RWPE2 (cell line): ENCODE results near the gene MYD88.
A peak's percentile ranks its signal among the peaks of the same experiment; 100 is the strongest.

Experiments used
- ATAC-seq: fragments of 200-7000 bp; cut with Tn5 transposase; 3 replicates; pipeline ENCODE4 v1.9.1; 2021; ENCODE audit warnings: low read depth
- DNase-seq: peaks from one replicate; pipeline ENCODE4 v3.0.0-alpha.2; 2020; ENCODE audit warnings: low spot score
- H3K27ac ChIP-seq: fragments of 450-650 bp; 2 replicates; pipeline ENCODE4 v1.5.1; 2017; ENCODE audit warnings: mild to moderate bottlenecking; ENCODE audit not compliant: poor library complexity, severe bottlenecking
- H3K27me3 ChIP-seq: fragments of 250-450 bp; sonication (Bioruptor Pico); 2 replicates; pipeline ENCODE4 v1.5.1; 2021; ENCODE audit warnings: mild to moderate bottlenecking, moderate library complexity; ENCODE audit not compliant: insufficient read depth, poor library complexity, severe bottlenecking
- H3K36me3 ChIP-seq: fragments of 250-450 bp; sonication (Bioruptor Pico); 2 replicates; pipeline ENCODE4 v1.5.1; 2020; ENCODE audit warnings: low read depth, mild to moderate bottlenecking, moderate library complexity
- H3K4me1 ChIP-seq: fragments of 250-450 bp; sonication (Bioruptor Pico); 2 replicates; pipeline ENCODE4 v1.5.1; 2021; ENCODE audit warnings: mild to moderate bottlenecking, moderate library complexity; ENCODE audit not compliant: insufficient read depth, poor library complexity, severe bottlenecking
- H3K4me3 ChIP-seq: fragments of 250-450 bp; sonication (Bioruptor Pico); 2 replicates; pipeline ENCODE4 v1.5.1; 2021; ENCODE audit warnings: mild to moderate bottlenecking, moderate library complexity; ENCODE audit not compliant: severe bottlenecking
- H3K9me3 ChIP-seq: fragments of 250-450 bp; sonication (Bioruptor Pico); 2 replicates; pipeline ENCODE4 v1.5.1; 2021; ENCODE audit warnings: mild to moderate bottlenecking, moderate library complexity; ENCODE audit not compliant: severe bottlenecking
- TF ChIP-seq, protein P1 (sequence below): fragments of 450-650 bp; IDR thresholded peaks from one replicate; pipeline ENCODE4 v1.5.1; 2017; ENCODE audit warnings: mild to moderate bottlenecking, moderate library complexity; ENCODE audit not compliant: poor library complexity, severe bottlenecking

The MYD88 gene

DNA sequence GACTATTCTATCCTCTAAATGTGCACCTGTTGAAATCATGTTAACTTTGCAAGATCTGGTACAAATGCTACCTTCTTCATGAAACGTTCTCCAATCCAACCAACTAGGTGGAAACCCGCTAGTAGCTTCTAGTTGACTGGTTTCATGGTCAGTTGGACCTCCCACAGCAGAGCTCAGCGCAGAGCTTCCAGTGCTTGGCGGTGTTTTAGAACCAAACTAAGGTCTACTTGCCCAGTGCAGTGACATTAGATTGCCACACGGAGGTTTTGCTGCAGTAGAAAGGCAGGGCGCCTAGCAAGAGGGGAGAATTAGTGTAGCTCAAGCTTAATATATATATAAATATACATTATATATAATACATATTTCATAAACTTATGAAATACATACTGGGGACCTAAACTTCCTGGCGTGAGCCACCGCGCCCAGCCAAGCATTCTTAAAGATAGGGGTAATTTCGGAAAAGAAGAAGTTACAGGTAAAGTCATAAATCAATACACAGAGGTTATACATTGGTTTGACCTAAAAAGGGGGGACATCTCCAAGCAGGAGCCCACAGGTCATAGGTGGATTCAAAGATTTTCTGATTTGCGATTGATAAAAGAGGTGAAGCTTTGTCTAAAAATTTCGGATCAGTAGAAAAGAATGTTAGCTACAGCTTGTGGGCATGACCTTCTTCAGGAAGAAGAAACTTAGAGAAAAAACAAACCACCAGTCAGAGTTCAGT lies 24.8 kb downstream of the MYD88 start:
- Histone ChIP-seq H3K27ac (peak overlapping the region; percentile 91), H3K4me1 (peaks cover 18% of the 10 kb centered on the region), H3K36me3 (no peaks in the 10 kb centered on the region), H3K27me3 (no peaks in the 10 kb centered on the region), H3K4me3 (no peak overlapping the region), H3K9me3 (no peaks in the 10 kb centered on the region)
- no peak for ATAC-seq
- TF ChIP-seq, protein P1, sequence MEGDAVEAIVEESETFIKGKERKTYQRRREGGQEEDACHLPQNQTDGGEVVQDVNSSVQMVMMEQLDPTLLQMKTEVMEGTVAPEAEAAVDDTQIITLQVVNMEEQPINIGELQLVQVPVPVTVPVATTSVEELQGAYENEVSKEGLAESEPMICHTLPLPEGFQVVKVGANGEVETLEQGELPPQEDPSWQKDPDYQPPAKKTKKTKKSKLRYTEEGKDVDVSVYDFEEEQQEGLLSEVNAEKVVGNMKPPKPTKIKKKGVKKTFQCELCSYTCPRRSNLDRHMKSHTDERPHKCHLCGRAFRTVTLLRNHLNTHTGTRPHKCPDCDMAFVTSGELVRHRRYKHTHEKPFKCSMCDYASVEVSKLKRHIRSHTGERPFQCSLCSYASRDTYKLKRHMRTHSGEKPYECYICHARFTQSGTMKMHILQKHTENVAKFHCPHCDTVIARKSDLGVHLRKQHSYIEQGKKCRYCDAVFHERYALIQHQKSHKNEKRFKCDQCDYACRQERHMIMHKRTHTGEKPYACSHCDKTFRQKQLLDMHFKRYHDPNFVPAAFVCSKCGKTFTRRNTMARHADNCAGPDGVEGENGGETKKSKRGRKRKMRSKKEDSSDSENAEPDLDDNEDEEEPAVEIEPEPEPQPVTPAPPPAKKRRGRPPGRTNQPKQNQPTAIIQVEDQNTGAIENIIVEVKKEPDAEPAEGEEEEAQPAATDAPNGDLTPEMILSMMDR: peak; percentile 18
- DNase-seq: no peak

DNA sequence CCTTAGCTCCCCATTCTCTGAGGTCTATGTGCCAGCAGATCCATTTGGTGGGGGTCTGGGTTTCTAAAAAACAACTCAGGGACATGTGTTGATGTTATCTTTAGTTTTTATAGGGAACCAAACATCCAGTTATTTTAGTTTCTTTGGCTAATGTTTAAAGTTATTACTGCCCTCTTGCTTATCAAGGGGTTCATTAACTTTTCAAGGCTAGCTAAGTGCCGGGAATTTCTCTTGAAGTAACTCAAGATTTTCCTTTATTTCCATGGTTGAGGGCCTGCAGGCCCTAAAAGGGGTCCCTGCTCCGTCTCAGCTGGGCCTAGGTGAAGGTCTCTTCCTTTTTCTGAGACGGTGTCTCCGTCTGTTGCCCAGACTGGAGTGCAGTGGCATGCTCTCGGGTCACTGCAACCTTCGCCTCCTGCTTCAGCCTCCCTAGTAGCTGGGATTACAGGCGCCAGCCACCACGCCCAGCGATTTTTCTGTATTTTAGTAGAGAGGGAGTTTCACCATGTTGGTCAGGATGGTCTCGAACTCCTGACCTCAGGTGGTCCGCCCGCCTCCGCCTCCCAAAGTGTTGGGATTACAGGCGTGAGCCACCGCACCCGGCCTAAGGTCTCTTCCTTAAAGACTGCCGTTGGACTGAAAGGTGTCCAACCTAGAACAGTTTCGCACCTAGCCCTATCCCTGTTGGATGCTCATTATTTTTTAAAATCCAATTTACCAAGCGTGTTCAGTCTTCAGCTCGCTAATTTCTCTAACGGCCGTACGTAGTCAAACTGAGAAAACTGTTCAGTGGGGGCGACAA lies 25.6 kb downstream of the MYD88 start:
- no peak for ATAC-seq
- H3K9me3 ChIP-seq: no peaks in the 10 kb centered on the region
- peaks cover 24% of the 10 kb centered on the region for H3K4me1 ChIP-seq
- DNase-seq: no peak
- H3K4me3 ChIP-seq: peak overlapping the region; percentile 80
- H3K27ac ChIP-seq: peak overlapping the region; percentile 91
- TF ChIP-seq, protein P1: no peak
- H3K36me3 ChIP-seq: no peaks in the 10 kb centered on the region
- no peaks in the 10 kb centered on the region for H3K27me3 ChIP-seq

DNA sequence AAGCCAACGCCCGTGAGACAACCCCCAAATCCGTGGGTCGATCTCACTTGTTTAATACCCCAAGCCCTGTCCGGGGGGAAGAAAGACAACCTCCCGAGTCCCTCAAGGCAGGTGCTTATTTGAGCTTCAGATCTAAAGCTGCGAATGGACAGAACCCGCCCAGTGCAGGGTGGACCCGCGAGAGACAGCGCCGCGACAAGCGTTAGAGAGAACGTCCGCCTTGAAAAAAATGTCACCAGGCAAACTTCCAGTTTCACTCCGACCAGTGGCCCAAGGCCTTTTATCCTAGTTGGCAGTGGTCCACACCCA lies 26.1 kb downstream of the MYD88 start:
- ATAC-seq: peak; percentile 17
- peak overlapping the region; percentile 91 for H3K27ac ChIP-seq

DNA sequence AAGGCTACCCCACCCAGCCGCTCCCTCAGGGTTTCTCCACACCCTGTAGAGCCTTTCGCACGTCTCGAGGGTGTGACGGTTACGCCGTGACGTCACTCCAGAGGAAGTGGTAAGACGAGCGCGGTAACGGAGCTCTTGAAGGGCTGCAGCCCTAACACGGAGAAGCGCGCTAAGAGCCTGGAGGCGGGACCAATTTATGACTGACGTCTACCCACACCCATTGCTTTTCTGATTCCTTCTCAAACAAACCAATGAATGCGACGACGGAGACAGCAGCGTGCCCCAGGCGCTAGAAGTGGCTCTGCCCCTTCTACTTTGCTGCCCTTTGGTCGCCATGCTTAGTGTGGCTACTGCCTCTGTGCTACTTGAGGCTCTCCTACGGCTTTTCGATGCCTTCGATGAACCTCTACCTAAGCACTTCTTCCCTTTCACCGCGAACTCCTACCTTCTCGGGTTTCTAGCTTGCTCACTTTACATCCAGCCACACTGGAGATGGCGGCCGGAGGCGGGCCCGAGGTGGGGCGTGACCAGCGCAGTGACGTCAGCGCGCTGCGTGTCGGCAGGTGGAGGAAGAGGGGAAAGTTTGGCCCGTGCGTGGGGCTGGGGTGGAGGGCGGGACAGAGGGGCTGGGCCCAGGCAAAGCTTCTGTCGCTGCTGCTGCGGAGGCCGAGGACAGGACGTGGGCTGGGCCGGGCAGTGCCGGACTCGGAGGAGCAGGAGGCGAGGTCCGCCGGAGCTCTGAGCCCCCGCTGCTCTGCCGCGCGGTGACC lies 26.7 kb downstream of the MYD88 start, which contains the start of gene OXSR1:
OXSR1 (plus strand) TSS at position 586 of the 770 bp plus-strand sequence. CDS start 340 bp downstream, outside the sequence.
- no peaks in the 10 kb centered on the region for H3K36me3 ChIP-seq
- TF ChIP-seq, protein P1: no peak
- ATAC-seq: peak; percentile 84
- H3K9me3 ChIP-seq: no peaks in the 10 kb centered on the region
- peak within 1 kb of the TSS; percentile 91 for H3K27ac ChIP-seq
- peak within 1 kb of the TSS; percentile 80 for H3K4me3 ChIP-seq
- H3K27me3 ChIP-seq: no peaks in the 10 kb centered on the region
- peak; percentile 98 for DNase-seq
- peaks cover 30% of the 10 kb centered on the region for H3K4me1 ChIP-seq

More for the DNA sequence above, 26.1 kb downstream of the MYD88 start:
- Histone ChIP-seq H3K36me3 (no peaks in the 10 kb centered on the region), H3K4me3 (peak overlapping the region; percentile 80), H3K4me1 (peaks cover 29% of the 10 kb centered on the region), H3K9me3 (no peaks in the 10 kb centered on the region), H3K27me3 (no peaks in the 10 kb centered on the region)
- TF ChIP-seq, protein P1: no peak
- DNase-seq: no peak
